Mesothelial cell of epicardium (in vitro differentiated cells): ENCODE measurements around the gene DSCAM. TPM values are rescaled to one million over a fixed set of nuclear protein-coding genes. Genes with fewer than 3 reads are reported as not detected.
"Not testable (repeated sequence)": the region's sequence is repeated elsewhere in the genome, so short reads cannot be mapped to it uniquely, and the experiment has no call there.

Source experiments
- DNase-seq, 2 experiments: peaks; one replicate each; pipeline ENCODE4 v3.0.0; 2021; ENCODE audit warnings: low spot score in 2 of 2; ENCODE audit not compliant: unreplicated experiment in 2 of 2
- H3K27ac Mint-ChIP-seq: 2 replicates; pipeline ENCODE4 v1.8.0; 2021; ENCODE audit warnings: mixed read lengths
- H3K27me3 Mint-ChIP-seq: 2 replicates; pipeline ENCODE4 v1.8.0; 2021; ENCODE audit warnings: low read depth, mixed read lengths
- H3K36me3 Mint-ChIP-seq: 2 replicates; pipeline ENCODE4 v1.8.0; 2021; ENCODE audit warnings: mixed read lengths
- H3K4me1 Mint-ChIP-seq: 2 replicates; pipeline ENCODE4 v1.8.0; 2021; ENCODE audit warnings: mixed read lengths
- H3K4me3 Mint-ChIP-seq: 2 replicates; pipeline ENCODE4 v1.8.0; 2021; ENCODE audit warnings: mild to moderate bottlenecking, moderate library complexity, mixed read lengths
- H3K9me3 Mint-ChIP-seq: 2 replicates; pipeline ENCODE4 v1.8.0; 2021; ENCODE audit warnings: mixed read lengths
- total RNA-seq: library from RNA; stranded (reverse); gene quantifications from 3 replicates; pipeline ENCODE4 v1.2.1, GENCODE V29; 2021
- TF ChIP-seq, protein P1 (sequence below): fragments of 200-600 bp; sonication (generic); IDR thresholded peaks from one replicate; pipeline ENCODE4 v1.5.0; 2021; ENCODE audit warnings: antibody characterized with exemption; ENCODE audit not compliant: unreplicated experiment

Gene DSCAM
- total RNA-seq, 1 donor from 2014 or later = not detected

- Mint-ChIP-seq H3K4me1 (no peaks in the 10 kb centered on the region), H3K27me3 (peaks cover 32% of the 10 kb centered on the region), H3K9me3 (peaks cover 14% of the 10 kb centered on the region), H3K27ac (no peak overlapping the region), H3K36me3 (no peaks in the 10 kb centered on the region), H3K4me3 (no peak overlapping the region)
- DNase-seq = no peak
- TF ChIP-seq, protein P1, sequence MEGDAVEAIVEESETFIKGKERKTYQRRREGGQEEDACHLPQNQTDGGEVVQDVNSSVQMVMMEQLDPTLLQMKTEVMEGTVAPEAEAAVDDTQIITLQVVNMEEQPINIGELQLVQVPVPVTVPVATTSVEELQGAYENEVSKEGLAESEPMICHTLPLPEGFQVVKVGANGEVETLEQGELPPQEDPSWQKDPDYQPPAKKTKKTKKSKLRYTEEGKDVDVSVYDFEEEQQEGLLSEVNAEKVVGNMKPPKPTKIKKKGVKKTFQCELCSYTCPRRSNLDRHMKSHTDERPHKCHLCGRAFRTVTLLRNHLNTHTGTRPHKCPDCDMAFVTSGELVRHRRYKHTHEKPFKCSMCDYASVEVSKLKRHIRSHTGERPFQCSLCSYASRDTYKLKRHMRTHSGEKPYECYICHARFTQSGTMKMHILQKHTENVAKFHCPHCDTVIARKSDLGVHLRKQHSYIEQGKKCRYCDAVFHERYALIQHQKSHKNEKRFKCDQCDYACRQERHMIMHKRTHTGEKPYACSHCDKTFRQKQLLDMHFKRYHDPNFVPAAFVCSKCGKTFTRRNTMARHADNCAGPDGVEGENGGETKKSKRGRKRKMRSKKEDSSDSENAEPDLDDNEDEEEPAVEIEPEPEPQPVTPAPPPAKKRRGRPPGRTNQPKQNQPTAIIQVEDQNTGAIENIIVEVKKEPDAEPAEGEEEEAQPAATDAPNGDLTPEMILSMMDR = no peak
These were observed 515.2 kb downstream of the DSCAM start for GRCh38 chr21:40331804-40332203.

GRCh38 chr21:40331172-40331571 is 515.8 kb downstream of the DSCAM start:
- no peak overlapping the region for H3K27ac Mint-ChIP-seq
- H3K36me3 Mint-ChIP-seq = no peaks in the 10 kb centered on the region

GRCh38 chr21:40324389-40324788 is 522.6 kb downstream of the DSCAM start:
- TF ChIP-seq, protein P1 = no peak
- H3K36me3 Mint-ChIP-seq = no peaks in the 10 kb centered on the region
- DNase-seq = no peak
- H3K27ac Mint-ChIP-seq = no peak overlapping the region
- no peaks in the 10 kb centered on the region for H3K4me1 Mint-ChIP-seq
- no peak overlapping the region for H3K4me3 Mint-ChIP-seq
- H3K27me3 Mint-ChIP-seq = no peaks in the 10 kb centered on the region
- H3K9me3 Mint-ChIP-seq = peaks cover 24% of the 10 kb centered on the region

More at GRCh38 chr21:40331172-40331571, 515.8 kb downstream of the DSCAM start:
- Mint-ChIP-seq H3K27me3 (peaks cover 30% of the 10 kb centered on the region), H3K4me3 (no peak overlapping the region), H3K9me3 (peaks cover 19% of the 10 kb centered on the region), H3K4me1 (no peaks in the 10 kb centered on the region)
- TF ChIP-seq, protein P1 = no peak
- no peak for DNase-seq

- DNase-seq, H3K27me3 Mint-ChIP-seq, H3K36me3 Mint-ChIP-seq, H3K9me3 Mint-ChIP-seq, H3K27ac Mint-ChIP-seq, H3K4me1 Mint-ChIP-seq, H3K4me3 Mint-ChIP-seq: not testable (repeated sequence)
These were observed 526.2 kb downstream of the DSCAM start for GRCh38 chr21:40320718-40321117.

DNA sequence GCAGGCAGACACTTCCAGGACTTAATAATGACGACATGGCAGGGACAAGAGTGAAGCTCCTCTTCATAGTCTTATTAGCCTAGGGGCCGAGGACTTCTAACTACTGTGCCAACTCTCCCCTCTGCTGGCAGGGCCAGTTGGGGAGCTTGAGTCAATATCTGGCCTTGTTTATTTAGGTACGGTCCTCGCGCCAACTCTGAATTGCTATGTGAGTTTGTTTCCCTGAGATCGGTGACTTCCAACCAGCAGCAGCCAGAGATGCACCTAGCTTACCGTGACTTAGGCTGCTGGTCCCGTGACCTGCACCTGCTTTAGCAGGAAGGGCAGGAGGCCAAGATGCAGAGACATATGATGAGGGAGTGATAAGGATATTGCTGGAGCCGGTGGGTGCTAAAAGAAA is 528.6 kb downstream of the DSCAM start:
- Mint-ChIP-seq H3K4me1 (peaks cover 14% of the 10 kb centered on the region), H3K4me3 (no peak overlapping the region), H3K27me3 (no peaks in the 10 kb centered on the region), H3K9me3 (peaks cover 5% of the 10 kb centered on the region), H3K36me3 (no peaks in the 10 kb centered on the region), H3K27ac (no peak overlapping the region)
- TF ChIP-seq, protein P1 = no peak
- DNase-seq = no peak

DNA sequence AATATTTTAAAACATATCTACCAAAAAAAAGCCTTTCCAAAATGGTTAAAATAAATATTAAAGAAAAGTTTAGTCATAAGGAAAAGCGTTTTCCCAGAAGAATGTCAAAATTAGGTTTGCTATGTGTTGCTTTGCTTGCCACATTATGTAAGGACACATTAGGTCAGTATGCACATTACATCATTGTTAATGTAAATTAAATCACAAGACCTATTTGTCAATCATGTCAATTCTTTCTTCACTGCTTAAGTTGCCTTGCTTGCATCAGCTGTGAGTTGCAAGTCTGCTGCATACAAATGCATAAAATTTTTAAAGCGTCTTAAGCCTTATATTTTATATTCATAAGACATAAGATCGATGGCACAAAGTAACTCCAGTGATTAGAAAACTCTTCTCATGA is 530.9 kb downstream of the DSCAM start:
- Mint-ChIP-seq H3K4me3 (no peak overlapping the region), H3K4me1 (peaks cover 17% of the 10 kb centered on the region), H3K36me3 (no peaks in the 10 kb centered on the region), H3K27me3 (peaks cover 3% of the 10 kb centered on the region), H3K27ac (no peak overlapping the region), H3K9me3 (peaks cover 4% of the 10 kb centered on the region)
- TF ChIP-seq, protein P1 = no peak
- no peak for DNase-seq
